Measurements from ENCODE around the gene PTPRT. TPM values are rescaled to one million over a fixed set of nuclear protein-coding genes. Genes with fewer than 3 reads are reported as not detected.

Gene PTPRT
- polyA plus RNA-seq, 4 donors, result 0.30 to 1.0 (median 0.68) TPM

GRCh38 chr20:42112161-42112560 is 1077.5 kb downstream of the PTPRT start:
- DNase-seq (ENCODE audit: low read depth in 4 of 4, low spot score in 3 of 4), result no peak

- DNase-seq (ENCODE audit: low read depth in 4 of 4, low spot score in 3 of 4), result no peak
These were observed 1078.4 kb downstream of the PTPRT start for GRCh38 chr20:42111349-42111748.

- DNase-seq (ENCODE audit: low read depth in 4 of 4, low spot score in 3 of 4), result no peak
These were observed 1079.4 kb downstream of the PTPRT start for GRCh38 chr20:42110301-42110700.

GRCh38 chr20:42102000-42102399 is 1087.7 kb downstream of the PTPRT start:
- DNase-seq (ENCODE audit: low read depth in 4 of 4, low spot score in 3 of 4), result no peak

GRCh38 chr20:42100137-42100704 is 1089.5 kb downstream of the PTPRT start:
- no peak for DNase-seq (ENCODE audit: low read depth in 4 of 4, low spot score in 3 of 4)

GRCh38 chr20:42099101-42099500 is 1090.6 kb downstream of the PTPRT start:
- no peak for DNase-seq (ENCODE audit: low read depth in 4 of 4, low spot score in 3 of 4)

- no peak for DNase-seq (ENCODE audit: low read depth in 4 of 4, low spot score in 3 of 4)
These were observed 1091.3 kb downstream of the PTPRT start for GRCh38 chr20:42098418-42098817.

- DNase-seq (ENCODE audit: low read depth in 4 of 4, low spot score in 3 of 4), result no peak
These were observed 1092.0 kb downstream of the PTPRT start for GRCh38 chr20:42097741-42098140.

- DNase-seq (ENCODE audit: low read depth in 4 of 4, low spot score in 3 of 4), result no peak
These were observed 1094.5 kb downstream of the PTPRT start for GRCh38 chr20:42095221-42095620.

GRCh38 chr20:42093542-42094440 is 1095.9 kb downstream of the PTPRT start:
- no peak for DNase-seq (ENCODE audit: low read depth in 4 of 4, low spot score in 3 of 4)

- no peak for DNase-seq (ENCODE audit: low read depth in 4 of 4, low spot score in 3 of 4)
These were observed 1096.7 kb downstream of the PTPRT start for GRCh38 chr20:42093041-42093440.

- DNase-seq (ENCODE audit: low read depth in 4 of 4, low spot score in 3 of 4), result no peak
These were observed 1104.3 kb downstream of the PTPRT start for GRCh38 chr20:42085366-42085765.

GRCh38 chr20:42083280-42083679 is 1106.4 kb downstream of the PTPRT start:
- no peak for DNase-seq (ENCODE audit: low read depth in 4 of 4, low spot score in 3 of 4)

GRCh38 chr20:42082611-42083010 is 1107.1 kb downstream of the PTPRT start:
- DNase-seq (ENCODE audit: low read depth in 4 of 4, low spot score in 3 of 4), result peak; percentile 44 to 73 (median 56)

GRCh38 chr20:42080956-42081355 is 1108.8 kb downstream of the PTPRT start:
- no peak for DNase-seq (ENCODE audit: low read depth in 4 of 4, low spot score in 3 of 4)

- peak in 1 of 4 donors; percentile 9 for DNase-seq (ENCODE audit: low read depth in 4 of 4, low spot score in 3 of 4)
These were observed 1114.8 kb downstream of the PTPRT start for GRCh38 chr20:42074944-42075343.

GRCh38 chr20:42067596-42067995 is 1122.1 kb downstream of the PTPRT start:
- DNase-seq (ENCODE audit: low read depth in 4 of 4, low spot score in 3 of 4), result no peak

- DNase-seq (ENCODE audit: low read depth in 4 of 4, low spot score in 3 of 4), result no peak
These were observed 1122.5 kb downstream of the PTPRT start for GRCh38 chr20:42067174-42067573.

GRCh38 chr20:42063141-42063540 is 1126.6 kb downstream of the PTPRT start:
- no peak for DNase-seq (ENCODE audit: low read depth in 4 of 4, low spot score in 3 of 4)

GRCh38 chr20:42053350-42053749 is 1136.4 kb downstream of the PTPRT start:
- DNase-seq (ENCODE audit: low read depth in 4 of 4, low spot score in 3 of 4), result no peak

GRCh38 chr20:42051921-42052320 is 1137.8 kb downstream of the PTPRT start:
- no peak for DNase-seq (ENCODE audit: low read depth in 4 of 4, low spot score in 3 of 4)

Data from right renal pelvis (tissue), 4 donors.